ENCODE results near the gene PEDS1. TPM values are rescaled to one million over a fixed set of nuclear protein-coding genes. Genes with fewer than 3 reads are reported as not detected.

PEDS1 gene
- total and polyA plus RNA-seq, 9 donors, result 7.5 to 18.2 (median 12.4) TPM

- Histone ChIP-seq H3K36me3 (no peaks in the 10 kb centered on the region), H3K9me3 (no peaks in the 10 kb centered on the region), H3K27ac (peak overlapping the region; percentile 91 to 98), H3K4me3 (peak overlapping the region; percentile 74), H3K27me3 (no peaks in the 10 kb centered on the region), H3K4me1 (ENCODE audit: insufficient read depth) (peaks cover 11% of the 10 kb centered on the region)
- DNase-seq, result peak in 3 of 5 donors; percentile 53 to 56 (median 56)
- 51 to 57% (median 55%) methylated on average over 16 of the region's 16 CpGs for WGBS, 3 donors
- intact Hi-C loops (cut with DNase I), result loop anchor here (2.0 to 10.0 kb wide), 5 partner anchors 31 to 191 kb away; no protein-coding TSS in a partner anchor
- TF ChIP-seq POLR2A (IDR thresholded peaks at IDR 0.05) (peak; percentile 18), CTCF (IDR thresholded peaks at IDR 0.05) (no peak)
These were observed 40.4 kb upstream of the PEDS1 start for GRCh38 chr20:50193836-50194421.

- peak in 4 of 5 donors; percentile 49 to 55 (median 53) for DNase-seq
- WGBS, 3 donors, result 30 to 39% (median 34%) methylated on average over 10 of the region's 10 CpGs
- intact Hi-C loops (cut with DNase I), result loop anchor here (2.0 to 10.0 kb wide), 5 partner anchors 31 to 191 kb away; no protein-coding TSS in a partner anchor
- Histone ChIP-seq H3K4me1 (ENCODE audit: insufficient read depth) (peaks cover 11% of the 10 kb centered on the region), H3K4me3 (peak overlapping the region; percentile 74), H3K27me3 (no peaks in the 10 kb centered on the region), H3K36me3 (no peaks in the 10 kb centered on the region), H3K9me3 (no peaks in the 10 kb centered on the region), H3K27ac (peak overlapping the region; percentile 91 to 98)
- no peak for TF ChIP-seq POLR2A (IDR thresholded peaks at IDR 0.05)
- TF ChIP-seq CTCF (IDR thresholded peaks at IDR 0.05), result peak in 1 of 3 donors; percentile 10
These were observed 39.8 kb upstream of the PEDS1 start for GRCh38 chr20:50193199-50193835.

- Histone ChIP-seq H3K27ac (peak overlapping the region; percentile 91 to 98), H3K4me3 (peak overlapping the region; percentile 74), H3K27me3 (no peaks in the 10 kb centered on the region), H3K9me3 (no peaks in the 10 kb centered on the region), H3K4me1 (ENCODE audit: insufficient read depth) (peaks cover 11% of the 10 kb centered on the region), H3K36me3 (no peaks in the 10 kb centered on the region)
- intact Hi-C loops (cut with DNase I), result loop anchor here (2.0 to 10.0 kb wide), 5 partner anchors 32 to 192 kb away; no protein-coding TSS in a partner anchor
- WGBS, 3 donors, result 1 to 3% (median 3%) methylated on average over 25 of the region's 25 CpGs
- DNase-seq, result peak; percentile 85 to 90 (median 86)
- TF ChIP-seq POLR2A (IDR thresholded peaks at IDR 0.05) (peak; percentile 32), CTCF (IDR thresholded peaks at IDR 0.05) (no peak), EP300 (IDR thresholded peaks at IDR 0.05) (peak; percentile 57)
These were observed 39.1 kb upstream of the PEDS1 start for GRCh38 chr20:50192364-50193198.

Measured in ovary (tissue), 9 donors.